Lower leg skin (tissue), 3 donors: Measurements from ENCODE around the gene MAML1.

ENCODE experiments used
- CTCF ChIP-seq, 3 donors: fragments of 450-650 bp; IDR thresholded peaks; one replicate each; pipeline ENCODE4 v1.5.1; 2016; ENCODE audit warnings: antibody characterized with exemption in 3 of 3, mild to moderate bottlenecking in 3 of 3, moderate library complexity in 2 of 3
- POLR2A ChIP-seq, 2 donors: fragments of 450-650 bp; IDR thresholded peaks; one replicate each; pipeline ENCODE4 v1.6.1; 2016 to 2017; ENCODE audit warnings: antibody characterized with exemption in 2 of 2, mild to moderate bottlenecking in 1 of 2, moderate library complexity in 1 of 2

GRCh38 chr5:179773686-179774040, 41.0 kb downstream of the MAML1 start:
- TF ChIP-seq CTCF (IDR thresholded peaks at IDR 0.05), result no peak
- no peak for TF ChIP-seq POLR2A (IDR thresholded peaks at IDR 0.05)
